Measurements from ENCODE around the gene OR52E6. TPM values are rescaled to one million over a fixed set of nuclear protein-coding genes. Genes with fewer than 3 reads are reported as not detected.

Gene OR52E6
- total RNA-seq, 1 donor from 2014 or later = not detected

- H3K9me3 Mint-ChIP-seq = no peaks in the 10 kb centered on the region
Measured at GRCh38 chr11:5831196-5831829, 10.4 kb downstream of the OR52E6 start.

GRCh38 chr11:5818245-5818886 lies 23.3 kb downstream of the OR52E6 start:
- no peaks in the 10 kb centered on the region for H3K9me3 Mint-ChIP-seq
- DNase-seq (ENCODE audit: low spot score) = no peak
- peaks cover 10% of the 10 kb centered on the region for H3K27me3 Mint-ChIP-seq (ENCODE audit: insufficient read depth)
- intact Hi-C loops (cut with micrococcal nuclease) = no loop called here
- H3K4me3 Mint-ChIP-seq = peak overlapping the region; percentile 70
- peaks cover 10% of the 10 kb centered on the region for H3K4me1 Mint-ChIP-seq (ENCODE audit: low read depth)
- H3K27ac Mint-ChIP-seq = no peak overlapping the region
- H3K36me3 Mint-ChIP-seq (ENCODE audit: low read depth) = no peaks in the 10 kb centered on the region

More at GRCh38 chr11:5831196-5831829, 10.4 kb downstream of the OR52E6 start:
- no peaks in the 10 kb centered on the region for H3K36me3 Mint-ChIP-seq (ENCODE audit: low read depth)
- no peak overlapping the region for H3K27ac Mint-ChIP-seq
- H3K27me3 Mint-ChIP-seq (ENCODE audit: insufficient read depth) = peaks cover 3% of the 10 kb centered on the region
- DNase-seq (ENCODE audit: low spot score) = no peak
- H3K4me3 Mint-ChIP-seq = no peak overlapping the region
- intact Hi-C loops (cut with micrococcal nuclease) = no loop called here
- H3K4me1 Mint-ChIP-seq (ENCODE audit: low read depth) = no peaks in the 10 kb centered on the region

- Mint-ChIP-seq H3K27ac (no peak overlapping the region), H3K36me3 (ENCODE audit: low read depth) (no peaks in the 10 kb centered on the region), H3K4me3 (no peak overlapping the region), H3K9me3 (no peaks in the 10 kb centered on the region), H3K4me1 (ENCODE audit: low read depth) (peaks cover 10% of the 10 kb centered on the region), H3K27me3 (ENCODE audit: insufficient read depth) (peaks cover 10% of the 10 kb centered on the region)
- DNase-seq (ENCODE audit: low spot score) = no peak
- intact Hi-C loops (cut with micrococcal nuclease) = no loop called here
Measured at GRCh38 chr11:5815534-5815933, 26.2 kb downstream of the OR52E6 start.

GRCh38 chr11:5809905-5810795 lies 31.5 kb downstream of the OR52E6 start:
- Mint-ChIP-seq H3K36me3 (ENCODE audit: low read depth) (no peaks in the 10 kb centered on the region), H3K27ac (no peak overlapping the region), H3K4me1 (ENCODE audit: low read depth) (peaks cover 15% of the 10 kb centered on the region), H3K4me3 (no peak overlapping the region), H3K27me3 (ENCODE audit: insufficient read depth) (peaks cover 21% of the 10 kb centered on the region), H3K9me3 (no peaks in the 10 kb centered on the region)
- intact Hi-C loops (cut with micrococcal nuclease) = loop anchor here (5.0 to 10.0 kb wide), 2 partner anchors 428 to 545 kb away; partner anchors contain the start of gene OR51M1
- no peak for DNase-seq (ENCODE audit: low spot score)

- Mint-ChIP-seq H3K4me3 (peak overlapping the region; percentile 85), H3K36me3 (ENCODE audit: low read depth) (no peaks in the 10 kb centered on the region), H3K27ac (no peak overlapping the region), H3K27me3 (ENCODE audit: insufficient read depth) (peaks cover 23% of the 10 kb centered on the region), H3K9me3 (peaks cover 2% of the 10 kb centered on the region), H3K4me1 (ENCODE audit: low read depth) (peaks cover 15% of the 10 kb centered on the region)
- intact Hi-C loops (cut with micrococcal nuclease) = loop anchor here (5.0 to 10.0 kb wide), 2 partner anchors 427 to 546 kb away; partner anchors contain the start of gene OR51M1
- no peak for DNase-seq (ENCODE audit: low spot score)
Measured at GRCh38 chr11:5809122-5809519, 32.6 kb downstream of the OR52E6 start.

- intact Hi-C loops (cut with micrococcal nuclease) = loop anchor here (1.0 to 10.0 kb wide), 7 partner anchors 124 to 1171 kb away; partner anchors contain the start of genes OR51D1 and OR51M1
- H3K9me3 Mint-ChIP-seq = peaks cover 4% of the 10 kb centered on the region
- H3K27me3 Mint-ChIP-seq (ENCODE audit: insufficient read depth) = peaks cover 20% of the 10 kb centered on the region
- peaks cover 15% of the 10 kb centered on the region for H3K4me1 Mint-ChIP-seq (ENCODE audit: low read depth)
- H3K4me3 Mint-ChIP-seq = peak within 1 kb of the TSS; percentile 85
- no peak within 1 kb of the TSS for H3K27ac Mint-ChIP-seq
- no peaks in the 10 kb centered on the region for H3K36me3 Mint-ChIP-seq (ENCODE audit: low read depth)
- peak; percentile 56 for DNase-seq (ENCODE audit: low spot score)
Measured at GRCh38 chr11:5808500-5809121, 33.1 kb downstream of the OR52E6 start, which contains the start of gene OR52N2. Gene OR52N2 (plus strand): TSS chr11:5808924. CDS start chr11:5820336, 11,412 bp downstream.

GRCh38 chr11:5807580-5807979 lies 34.1 kb downstream of the OR52E6 start:
- Mint-ChIP-seq H3K4me3 (no peak overlapping the region), H3K4me1 (ENCODE audit: low read depth) (peaks cover 15% of the 10 kb centered on the region), H3K9me3 (peaks cover 4% of the 10 kb centered on the region), H3K36me3 (ENCODE audit: low read depth) (no peaks in the 10 kb centered on the region), H3K27ac (no peak overlapping the region), H3K27me3 (ENCODE audit: insufficient read depth) (peaks cover 20% of the 10 kb centered on the region)
- no peak for DNase-seq (ENCODE audit: low spot score)
- intact Hi-C loops (cut with micrococcal nuclease) = loop anchor here (5.0 to 10.0 kb wide), 2 partner anchors 425 to 547 kb away; partner anchors contain the start of gene OR51M1

GRCh38 chr11:5803982-5804381 lies 37.7 kb downstream of the OR52E6 start:
- DNase-seq (ENCODE audit: low spot score) = no peak
- H3K4me1 Mint-ChIP-seq (ENCODE audit: low read depth) = peaks cover 9% of the 10 kb centered on the region
- no peak overlapping the region for H3K27ac Mint-ChIP-seq
- intact Hi-C loops (cut with micrococcal nuclease) = loop anchor here (10.0 kb wide), 1 partner anchor 551 kb away; no protein-coding TSS in a partner anchor
- peaks cover 4% of the 10 kb centered on the region for H3K9me3 Mint-ChIP-seq
- no peak overlapping the region for H3K4me3 Mint-ChIP-seq
- H3K27me3 Mint-ChIP-seq (ENCODE audit: insufficient read depth) = peaks cover 12% of the 10 kb centered on the region
- no peaks in the 10 kb centered on the region for H3K36me3 Mint-ChIP-seq (ENCODE audit: low read depth)

GRCh38 chr11:5796541-5796940 lies 45.2 kb downstream of the OR52E6 start:
- DNase-seq (ENCODE audit: low spot score) = no peak
- intact Hi-C loops (cut with micrococcal nuclease) = no loop called here
- Mint-ChIP-seq H3K4me3 (no peak overlapping the region), H3K27ac (no peak overlapping the region), H3K36me3 (ENCODE audit: low read depth) (no peaks in the 10 kb centered on the region), H3K4me1 (ENCODE audit: low read depth) (no peaks in the 10 kb centered on the region), H3K9me3 (no peaks in the 10 kb centered on the region), H3K27me3 (ENCODE audit: insufficient read depth) (peaks cover 8% of the 10 kb centered on the region)

- H3K27ac Mint-ChIP-seq = no peak within 1 kb of the TSS
- H3K4me3 Mint-ChIP-seq = no peak within 1 kb of the TSS
- no peaks in the 10 kb centered on the region for H3K9me3 Mint-ChIP-seq
- no peaks in the 10 kb centered on the region for H3K36me3 Mint-ChIP-seq (ENCODE audit: low read depth)
- DNase-seq (ENCODE audit: low spot score) = no peak
- peaks cover 15% of the 10 kb centered on the region for H3K27me3 Mint-ChIP-seq (ENCODE audit: insufficient read depth)
- intact Hi-C loops (cut with micrococcal nuclease) = no loop called here
- no peaks in the 10 kb centered on the region for H3K4me1 Mint-ChIP-seq (ENCODE audit: low read depth)
Measured at GRCh38 chr11:5791165-5791564, 50.5 kb downstream of the OR52E6 start, which contains the start of gene OR52N1. Gene OR52N1 (minus strand): TSS chr11:5791265. CDS start chr11:5788816, 2,449 bp downstream.
